ENCODE measurements around the gene RAB25. TPM values are rescaled to one million over a fixed set of nuclear protein-coding genes. Genes with fewer than 3 reads are reported as not detected.
A peak's percentile ranks its signal among the peaks of the same experiment; 100 is the strongest.

RAB25 gene
- total RNA-seq, 1 donor from 2014 or later, result 0.38 TPM

- Mint-ChIP-seq H3K27ac (no peak overlapping the region), H3K27me3 (no peaks in the 10 kb centered on the region), H3K9me3 (no peaks in the 10 kb centered on the region), H3K4me1 (peaks cover 18% of the 10 kb centered on the region), H3K36me3 (ENCODE audit: low read depth) (peaks cover 34% of the 10 kb centered on the region), H3K4me3 (no peak overlapping the region)
- intact Hi-C loops (cut with micrococcal nuclease), result loop anchor here (5.0 to 10.0 kb wide), 3 partner anchors 73 to 796 kb away; partner anchors contain the start of genes ARHGEF2, ENTREP3 and RIT1
- TF ChIP-seq CTCF (IDR thresholded peaks at IDR 0.05), result no peak
- ChIA-PET CTCF (no interaction called here), POLR2A (no interaction called here)
- ATAC-seq (ENCODE audit: low read depth), result no peak
- no peak for DNase-seq
Measured at GRCh38 chr1:156050376-156050775, 10.6 kb upstream of the RAB25 start.

- CTCF ChIA-PET, result interaction anchor here (0.9 kb wide), 1 partner anchor 15 kb away, joined by 3 read pairs; no protein-coding TSS in a partner anchor
- Mint-ChIP-seq H3K27me3 (no peaks in the 10 kb centered on the region), H3K27ac (no peak overlapping the region), H3K4me1 (peaks cover 24% of the 10 kb centered on the region), H3K36me3 (ENCODE audit: low read depth) (peaks cover 34% of the 10 kb centered on the region), H3K9me3 (no peaks in the 10 kb centered on the region), H3K4me3 (no peak overlapping the region)
- TF ChIP-seq CTCF (IDR thresholded peaks at IDR 0.05), result no peak
- DNase-seq, result no peak
- intact Hi-C loops (cut with micrococcal nuclease), result loop anchor here (5.0 to 10.0 kb wide), 3 partner anchors 74 to 796 kb away; partner anchors contain the start of genes ARHGEF2, ENTREP3 and RIT1
- ATAC-seq (ENCODE audit: low read depth), result no peak
- POLR2A ChIA-PET, result interaction anchor here (0.6 to 1.0 kb wide), 3 partner anchors 112 to 454 kb away, joined by 3 to 5 read pairs (median 4); no protein-coding TSS in a partner anchor
Measured at GRCh38 chr1:156051011-156051725, 9.8 kb upstream of the RAB25 start.

- Mint-ChIP-seq H3K9me3 (no peaks in the 10 kb centered on the region), H3K4me1 (peaks cover 29% of the 10 kb centered on the region), H3K27me3 (no peaks in the 10 kb centered on the region), H3K27ac (peak overlapping the region; percentile 66), H3K4me3 (peak overlapping the region; percentile 90), H3K36me3 (ENCODE audit: low read depth) (peaks cover 43% of the 10 kb centered on the region)
- DNase-seq (peak; percentile 69), ATAC-seq (ENCODE audit: low read depth) (peak; percentile 35)
- ChIA-PET CTCF (interaction anchor here (1.2 to 1.9 kb wide), 2 partner anchors 13 to 28 kb away, joined by 3 to 4 read pairs; no protein-coding TSS in a partner anchor), POLR2A (interaction anchor here (0.6 to 1.4 kb wide), 8 partner anchors 32 to 390 kb away, joined by 3 to 7 read pairs (median 5); partner anchors contain the start of genes KHDC4 and SSR2)
- intact Hi-C loops (cut with micrococcal nuclease), result loop anchor here (5.0 to 10.0 kb wide), 3 partner anchors 76 to 798 kb away; partner anchors contain the start of genes ARHGEF2, ENTREP3 and RIT1
- TF ChIP-seq CTCF (IDR thresholded peaks at IDR 0.05), result no peak
Measured at GRCh38 chr1:156052862-156053767, 7.8 kb upstream of the RAB25 start.

- Mint-ChIP-seq H3K27me3 (no peaks in the 10 kb centered on the region), H3K27ac (peak within 1 kb of the TSS; percentile 97), H3K36me3 (ENCODE audit: low read depth) (peaks cover 43% of the 10 kb centered on the region), H3K9me3 (no peaks in the 10 kb centered on the region), H3K4me1 (peaks cover 29% of the 10 kb centered on the region), H3K4me3 (peak within 1 kb of the TSS; percentile 93)
- no peak for TF ChIP-seq CTCF (IDR thresholded peaks at IDR 0.05)
- intact Hi-C loops (cut with micrococcal nuclease), result loop anchor here (1.0 to 10.0 kb wide), 12 partner anchors 28 to 799 kb away; partner anchors contain the start of genes ARHGEF2, CCT3, ENTREP3 and KHDC4
- POLR2A ChIA-PET, result interaction anchor here (0.6 to 1.4 kb wide), 7 partner anchors 65 to 221 kb away, joined by 3 to 8 read pairs (median 5); partner anchors contain the start of gene KHDC4
- DNase-seq (peak; percentile 86), ATAC-seq (ENCODE audit: low read depth) (peak; percentile 75)
- CTCF ChIA-PET, result interaction anchor here (1.2 to 1.9 kb wide), 2 partner anchors 12 to 28 kb away, joined by 3 to 4 read pairs; no protein-coding TSS in a partner anchor
Measured at GRCh38 chr1:156053768-156054499, 7.0 kb upstream of the RAB25 start, which contains the start of gene UBQLN4. Gene UBQLN4, minus strand, starts transcription at chr1:156053798. Its CDS starts 97 bp downstream, at chr1:156053701.

Measured in activated B cell treated with CpG ODN at 0.5 μM for 24 hours (primary cell).